ENCODE data around the gene MRPL46. TPM values are rescaled to one million over a fixed set of nuclear protein-coding genes. Genes with fewer than 3 reads are reported as not detected.
"Not testable (repeated sequence)": the region's sequence is repeated elsewhere in the genome, so short reads cannot be mapped to it uniquely, and the experiment has no call there.

The MRPL46 gene
- total RNA-seq, 1 experiment from 2014 or later: 45.8 TPM

DNA sequence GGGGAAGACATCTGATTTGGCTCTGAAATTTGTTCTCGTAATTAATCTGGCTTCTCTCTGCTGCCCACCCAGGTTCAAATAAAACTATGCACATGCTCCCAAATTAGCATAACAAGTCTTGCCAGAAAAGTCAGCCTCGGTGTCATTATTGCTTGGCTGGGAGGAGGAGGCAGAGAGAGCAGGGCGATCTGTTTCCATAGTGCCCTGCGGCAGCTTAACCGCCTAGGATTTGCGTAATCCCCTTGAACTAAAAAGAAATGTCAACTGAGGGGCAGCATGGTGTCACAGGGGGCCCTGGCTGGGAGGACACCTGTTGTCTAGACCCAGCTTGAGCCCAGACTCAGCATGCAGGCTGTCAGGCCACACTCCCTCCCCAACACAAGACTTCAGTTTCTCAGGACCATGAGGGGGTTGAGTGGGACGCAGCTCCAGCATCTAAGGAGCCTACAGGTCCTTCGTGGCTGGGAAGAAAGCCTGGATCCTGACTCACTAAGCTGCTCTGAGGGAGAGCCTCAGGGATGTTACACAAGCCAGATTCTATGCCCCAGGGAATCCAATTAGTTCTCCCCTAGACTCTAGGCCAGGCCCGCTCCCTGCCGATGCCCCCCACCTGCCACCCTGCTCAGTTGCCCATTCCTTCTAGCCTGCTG, 17.6 kb upstream of the MRPL46 start:
- DNase-seq (ENCODE audit: low read depth, low spot score): no peak
- in situ Hi-C loops (cut with HindIII; ENCODE audit: low pct_unique_long_range_greater_than_20kb, low sequenced_read_pairs): no loop called here

DNA sequence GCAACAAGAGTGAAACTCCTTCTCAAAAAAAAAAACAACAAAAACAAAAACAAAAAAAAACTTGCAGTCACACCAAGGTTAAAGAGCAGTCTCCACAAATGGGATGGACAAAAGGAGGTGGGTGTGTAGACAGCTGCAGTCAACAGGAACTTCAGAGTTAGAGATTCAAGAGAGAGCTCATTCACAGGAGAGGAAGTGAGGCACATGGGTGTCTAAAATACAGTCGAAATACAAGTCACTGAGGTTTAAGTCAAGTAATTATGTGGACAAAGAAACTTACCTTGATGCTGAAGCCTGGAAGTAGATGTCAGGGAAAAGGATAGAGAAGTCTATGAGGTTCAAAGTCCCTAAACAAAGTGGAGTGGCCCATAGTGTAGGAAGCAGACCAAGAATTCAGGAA, 15.1 kb upstream of the MRPL46 start:
- DNase-seq (ENCODE audit: low read depth, low spot score): no peak
- in situ Hi-C loops (cut with HindIII; ENCODE audit: low pct_unique_long_range_greater_than_20kb, low sequenced_read_pairs): no loop called here

DNA sequence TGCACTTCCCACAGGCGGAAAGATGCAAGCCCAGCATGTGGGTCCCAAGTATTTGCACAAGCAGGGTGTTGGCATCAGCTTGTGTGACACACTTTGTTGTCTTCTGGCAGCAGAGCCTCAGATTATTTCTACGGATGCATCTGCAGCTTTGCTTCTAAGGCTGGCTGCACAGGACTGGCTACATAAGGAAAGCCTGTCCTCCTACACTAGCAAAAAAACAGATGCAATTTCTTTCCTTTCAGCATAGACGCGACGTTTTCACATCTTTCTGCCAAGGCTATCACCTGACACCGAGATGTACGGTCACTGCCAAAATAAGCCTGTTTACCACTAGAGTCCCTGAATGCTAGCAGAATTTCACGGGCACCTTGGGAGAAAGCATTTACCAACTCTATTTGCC, 13.8 kb upstream of the MRPL46 start:
- in situ Hi-C loops (cut with HindIII; ENCODE audit: low pct_unique_long_range_greater_than_20kb, low sequenced_read_pairs): no loop called here
- DNase-seq (ENCODE audit: low read depth, low spot score): no peak

GRCh38 chr15:88479169-88479568, 12.0 kb upstream of the MRPL46 start:
- in situ Hi-C loops (cut with HindIII; ENCODE audit: low pct_unique_long_range_greater_than_20kb, low sequenced_read_pairs): no loop called here
- peak; percentile 28 for DNase-seq (ENCODE audit: low read depth, low spot score)

DNA sequence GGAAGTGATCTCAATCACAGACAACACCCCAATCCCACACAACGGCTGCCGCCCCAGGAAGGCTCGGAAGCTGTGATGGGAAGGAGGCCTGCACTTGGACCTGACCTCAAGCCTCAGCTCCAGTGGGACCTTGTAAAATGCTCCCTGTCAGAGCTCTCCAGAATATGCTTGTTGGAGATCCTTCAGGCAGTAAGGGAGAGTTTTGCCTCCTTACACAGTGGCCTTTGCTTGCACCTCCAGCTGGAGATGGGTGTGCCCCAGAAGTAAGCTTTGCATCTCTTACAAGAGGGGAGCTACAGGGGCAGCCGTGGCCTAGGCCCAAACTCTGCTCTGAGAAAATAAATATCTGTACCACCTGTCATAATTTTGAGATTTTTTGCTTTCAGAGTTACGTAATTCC, 10.7 kb upstream of the MRPL46 start:
- in situ Hi-C loops (cut with HindIII; ENCODE audit: low pct_unique_long_range_greater_than_20kb, low sequenced_read_pairs): no loop called here
- no peak for DNase-seq (ENCODE audit: low read depth, low spot score)

- DNase-seq (ENCODE audit: low read depth, low spot score): no peak
- in situ Hi-C loops (cut with HindIII; ENCODE audit: low pct_unique_long_range_greater_than_20kb, low sequenced_read_pairs): no loop called here
Measured at GRCh38 chr15:88477126-88477525, 9.9 kb upstream of the MRPL46 start.

- peak; percentile 61 for DNase-seq (ENCODE audit: low read depth, low spot score)
- in situ Hi-C loops (cut with HindIII; ENCODE audit: low pct_unique_long_range_greater_than_20kb, low sequenced_read_pairs): no loop called here
Measured at GRCh38 chr15:88476635-88477060, 9.5 kb upstream of the MRPL46 start.

DNA sequence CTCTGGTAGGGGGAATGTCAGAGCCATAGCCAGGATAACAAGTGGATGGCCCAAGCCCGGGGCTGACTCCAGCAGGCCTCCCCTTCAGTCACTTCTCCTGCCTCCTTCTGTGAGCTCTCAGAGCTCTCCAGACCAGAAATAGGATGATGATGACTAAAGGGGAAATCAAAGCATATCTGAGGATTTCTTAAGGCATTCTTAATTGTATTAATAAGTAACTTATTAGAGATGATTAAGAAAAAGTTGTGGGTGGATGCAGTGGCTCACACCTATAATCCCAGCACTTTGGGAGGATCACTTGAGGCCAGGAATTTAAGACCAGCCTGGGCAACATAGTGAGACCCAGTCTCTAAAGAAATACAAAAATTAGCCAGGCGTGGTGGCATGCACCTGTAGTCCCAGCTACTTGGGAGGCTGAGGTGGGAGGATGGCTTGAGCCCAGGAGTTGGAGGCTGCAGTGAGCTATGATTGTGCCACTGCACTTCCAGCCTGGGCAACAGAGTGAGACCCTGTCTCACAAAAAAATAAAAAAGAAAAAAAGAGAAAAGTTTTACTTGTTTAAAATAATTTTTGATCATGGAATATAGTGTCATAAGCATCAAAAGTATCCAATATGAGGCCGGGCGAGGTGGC, 6.6 kb upstream of the MRPL46 start:
- in situ Hi-C loops (cut with HindIII; ENCODE audit: low pct_unique_long_range_greater_than_20kb, low sequenced_read_pairs): loop anchor here (25.0 kb wide), 1 partner anchor 139 kb away; the partner anchor contains the start of gene AEN
- DNase-seq (ENCODE audit: low read depth, low spot score): not testable (repeated sequence)

GRCh38 chr15:88472225-88472624, 5.0 kb upstream of the MRPL46 start:
- in situ Hi-C loops (cut with HindIII; ENCODE audit: low pct_unique_long_range_greater_than_20kb, low sequenced_read_pairs): loop anchor here (25.0 kb wide), 1 partner anchor 140 kb away; the partner anchor contains the start of gene AEN
- DNase-seq (ENCODE audit: low read depth, low spot score): no peak

- no peak for DNase-seq (ENCODE audit: low read depth, low spot score)
- in situ Hi-C loops (cut with HindIII; ENCODE audit: low pct_unique_long_range_greater_than_20kb, low sequenced_read_pairs): loop anchor here (25.0 kb wide), 1 partner anchor 142 kb away; the partner anchor contains the start of gene AEN
Measured at GRCh38 chr15:88470625-88471372, 3.6 kb upstream of the MRPL46 start.

DNA sequence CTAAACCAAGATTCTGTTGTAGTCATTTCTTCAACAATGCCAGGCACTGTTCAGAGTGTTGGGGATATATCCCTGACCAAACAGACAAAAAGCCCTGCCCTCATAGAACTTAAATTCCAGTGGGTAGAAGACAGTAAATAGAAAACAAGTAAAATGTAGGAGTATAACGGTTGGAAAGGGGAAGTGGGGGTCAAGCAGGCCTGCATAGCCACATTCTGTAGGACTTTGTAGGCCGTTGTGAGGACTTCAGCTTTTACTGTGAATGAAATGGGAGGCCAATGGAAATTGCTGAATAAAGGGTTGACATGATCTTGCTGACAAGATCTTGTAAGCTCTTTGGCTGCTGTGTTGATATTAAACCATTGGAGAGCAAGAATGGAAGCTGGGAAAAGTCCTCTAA, 2.1 kb upstream of the MRPL46 start:
- no peak for DNase-seq (ENCODE audit: low read depth, low spot score)
- in situ Hi-C loops (cut with HindIII; ENCODE audit: low pct_unique_long_range_greater_than_20kb, low sequenced_read_pairs): loop anchor here (25.0 kb wide), 1 partner anchor 143 kb away; the partner anchor contains the start of gene AEN

DNA sequence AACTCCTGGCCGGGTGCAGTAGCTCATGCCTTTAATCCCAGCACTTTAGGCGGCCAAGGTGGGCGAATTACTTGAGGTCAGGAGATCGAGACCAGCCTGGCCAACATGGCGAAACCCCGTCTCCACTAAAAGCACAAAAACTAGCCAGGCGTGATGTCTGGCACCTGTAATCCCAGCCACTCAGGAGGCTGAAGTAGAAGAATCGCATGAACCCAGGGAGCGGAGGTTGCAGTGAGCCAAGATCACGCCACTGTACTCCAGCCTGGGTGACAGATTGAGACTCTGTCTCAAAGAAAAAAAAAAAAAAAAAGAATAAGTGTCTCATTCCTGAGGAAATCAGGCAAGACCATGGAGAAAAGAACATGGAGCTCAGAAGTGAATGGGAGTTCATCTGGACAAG, 1.5 kb upstream of the MRPL46 start:
- in situ Hi-C loops (cut with HindIII; ENCODE audit: low pct_unique_long_range_greater_than_20kb, low sequenced_read_pairs): loop anchor here (25.0 kb wide), 1 partner anchor 144 kb away; the partner anchor contains the start of gene AEN
- DNase-seq (ENCODE audit: low read depth, low spot score): not testable (repeated sequence)

DNA sequence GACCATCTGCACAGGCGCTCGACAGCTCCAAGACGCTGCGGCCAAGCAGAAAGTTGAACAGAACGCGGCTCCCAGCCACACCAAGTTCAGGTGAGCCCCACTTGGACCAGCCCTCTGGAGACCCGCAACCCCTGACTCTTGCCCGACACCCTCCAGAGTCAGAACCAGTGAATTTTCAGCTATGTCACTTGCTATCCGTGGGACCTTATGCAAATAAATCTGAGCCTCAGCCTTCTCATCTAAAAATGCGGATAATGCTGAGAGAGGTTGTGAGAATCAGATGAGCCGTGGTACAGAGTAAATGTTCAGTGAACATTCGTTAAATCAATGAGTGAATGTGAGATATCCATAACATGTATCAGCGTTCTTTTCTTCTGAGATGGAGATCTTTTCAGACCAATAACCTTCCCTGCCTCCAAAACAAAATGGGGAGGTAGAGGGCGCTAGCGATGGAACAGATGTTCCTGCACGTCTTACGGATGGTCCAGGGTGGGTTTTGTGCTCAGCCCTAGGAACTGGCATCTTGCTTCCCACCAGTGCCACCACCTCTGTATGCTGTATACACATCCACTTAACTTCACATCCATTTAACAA, 844 bp upstream of the MRPL46 start:
- peak; percentile 23 for DNase-seq (ENCODE audit: low read depth, low spot score)
- in situ Hi-C loops (cut with HindIII; ENCODE audit: low pct_unique_long_range_greater_than_20kb, low sequenced_read_pairs): loop anchor here (25.0 kb wide), 1 partner anchor 144 kb away; the partner anchor contains the start of gene AEN

- no peak for DNase-seq (ENCODE audit: low read depth, low spot score)
- in situ Hi-C loops (cut with HindIII; ENCODE audit: low pct_unique_long_range_greater_than_20kb, low sequenced_read_pairs): loop anchor here (25.0 kb wide), 1 partner anchor 147 kb away; the partner anchor contains the start of gene AEN
Measured at GRCh38 chr15:88465633-88466224, 1.5 kb downstream of the MRPL46 start.

- in situ Hi-C loops (cut with HindIII; ENCODE audit: low pct_unique_long_range_greater_than_20kb, low sequenced_read_pairs): loop anchor here (25.0 kb wide), 1 partner anchor 148 kb away; the partner anchor contains the start of gene AEN
Measured at GRCh38 chr15:88463870-88464532, 3.2 kb downstream of the MRPL46 start.

GRCh38 chr15:88456733-88457132, 10.5 kb downstream of the MRPL46 start:
- in situ Hi-C loops (cut with HindIII; ENCODE audit: low pct_unique_long_range_greater_than_20kb, low sequenced_read_pairs): loop anchor here (10.0 to 25.0 kb wide), 2 partner anchors 156 to 212 kb away; partner anchors contain the start of gene AEN
- DNase-seq (ENCODE audit: low read depth, low spot score): no peak

More at GRCh38 chr15:88463870-88464532, 3.2 kb downstream of the MRPL46 start:
- peak; percentile 51 for DNase-seq (ENCODE audit: low read depth, low spot score)
